GM18526 (cell line): ENCODE measurements around the gene WBP2.

Experiments
- POLR2A ChIP-seq: IDR thresholded peaks from 3 replicates; pipeline ENCODE4 v1.6.1; 2011; ENCODE audit not compliant: insufficient read length; ENCODE audit errors: extremely low read depth

Gene WBP2

GRCh38 chr17:75842963-75843576 is 12.1 kb downstream of the WBP2 start:
- no peak for TF ChIP-seq POLR2A

GRCh38 chr17:75842411-75842810 is 12.7 kb downstream of the WBP2 start:
- TF ChIP-seq POLR2A: no peak

GRCh38 chr17:75840799-75841164 is 14.4 kb downstream of the WBP2 start:
- TF ChIP-seq POLR2A: no peak

GRCh38 chr17:75839942-75840798 is 15.0 kb downstream of the WBP2 start:
- no peak for TF ChIP-seq POLR2A

- TF ChIP-seq POLR2A: no peak
Measured at GRCh38 chr17:75838410-75838809, 16.7 kb downstream of the WBP2 start.

GRCh38 chr17:75837899-75838298 is 17.2 kb downstream of the WBP2 start:
- no peak for TF ChIP-seq POLR2A

- no peak for TF ChIP-seq POLR2A
Measured at GRCh38 chr17:75836605-75837004, 18.5 kb downstream of the WBP2 start.

- TF ChIP-seq POLR2A: no peak
Measured at GRCh38 chr17:75835654-75835987, 19.5 kb downstream of the WBP2 start.

GRCh38 chr17:75834928-75835653 is 20.0 kb downstream of the WBP2 start:
- no peak for TF ChIP-seq POLR2A

GRCh38 chr17:75834279-75834920 is 20.7 kb downstream of the WBP2 start:
- no peak for TF ChIP-seq POLR2A

- no peak for TF ChIP-seq POLR2A
Measured at GRCh38 chr17:75832652-75833400, 22.3 kb downstream of the WBP2 start.

GRCh38 chr17:75832164-75832651 is 22.9 kb downstream of the WBP2 start:
- no peak for TF ChIP-seq POLR2A

- TF ChIP-seq POLR2A: no peak
Measured at GRCh38 chr17:75831032-75831571, 24.0 kb downstream of the WBP2 start.
